Measurements from ENCODE around the gene GK2. TPM values are rescaled to one million over a fixed set of nuclear protein-coding genes. Genes with fewer than 3 reads are reported as not detected.

Gene GK2
- total RNA-seq, result not detected
- long read RNA-seq, donor 1, result 0 reads
- long read RNA-seq, donor 2, result 0 reads

- ATAC-seq, result no peak
- Histone ChIP-seq H3K4me3 (no peak within 1 kb of the TSS), H3K4me1 (ENCODE audit: low read depth) (no peaks in the 10 kb centered on the region), H3K9me3 (no peaks in the 10 kb centered on the region), H3K36me3 (ENCODE audit: low read depth) (no peaks in the 10 kb centered on the region)
- DNase-seq, result peak in 1 of 3 donors; percentile 37
- TF ChIP-seq CTCF (IDR thresholded peaks at IDR 0.05), result no peak
- intact Hi-C loops (cut with DNase I, micrococcal nuclease), result no loop called here
Measured at GRCh38 chr4:79408063-79408462, at the start of gene GK2. Gene GK2, minus strand, starts transcription at chr4:79408228. Its CDS starts 28 bp downstream, at chr4:79408200.

- Histone ChIP-seq H3K9me3 (no peaks in the 10 kb centered on the region), H3K36me3 (ENCODE audit: low read depth) (no peaks in the 10 kb centered on the region), H3K4me3 (no peak overlapping the region), H3K4me1 (ENCODE audit: low read depth) (no peaks in the 10 kb centered on the region)
- DNase-seq (no peak), ATAC-seq (no peak)
- no peak for TF ChIP-seq CTCF (IDR thresholded peaks at IDR 0.05)
- intact Hi-C loops (cut with DNase I, micrococcal nuclease), result no loop called here
Measured at GRCh38 chr4:79455216-79455615, 47.2 kb upstream of the GK2 start.

DNA sequence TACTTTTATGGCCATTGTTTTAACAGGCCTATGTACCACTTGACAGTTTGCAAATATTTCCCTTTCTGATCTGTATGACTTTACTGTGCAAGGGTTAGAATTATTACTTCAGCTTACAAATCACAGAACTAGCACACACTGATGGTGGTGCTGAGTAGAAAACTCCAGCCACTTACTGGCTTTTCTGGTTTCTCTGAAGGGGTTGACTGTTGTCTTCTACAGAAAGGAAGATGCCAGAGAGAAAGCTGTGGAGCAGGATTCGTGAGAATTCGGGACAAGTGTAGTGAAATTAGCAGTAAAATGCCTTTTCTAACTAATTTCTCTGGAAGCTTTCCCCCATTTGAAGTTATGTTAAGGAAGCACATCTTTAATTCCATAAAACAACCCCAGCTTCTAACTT, 46.6 kb upstream of the GK2 start:
- no peak overlapping the region for H3K4me3 ChIP-seq

GRCh38 chr4:79450053-79450452, 42.0 kb upstream of the GK2 start:
- Histone ChIP-seq H3K4me1 (ENCODE audit: low read depth) (no peaks in the 10 kb centered on the region), H3K36me3 (ENCODE audit: low read depth) (no peaks in the 10 kb centered on the region), H3K9me3 (no peaks in the 10 kb centered on the region), H3K4me3 (no peak overlapping the region)
- DNase-seq (no peak), ATAC-seq (no peak)
- intact Hi-C loops (cut with DNase I, micrococcal nuclease), result no loop called here
- TF ChIP-seq CTCF (IDR thresholded peaks at IDR 0.05), result no peak

More for the DNA sequence above, 46.6 kb upstream of the GK2 start:
- intact Hi-C loops (cut with DNase I, micrococcal nuclease), result no loop called here
- Histone ChIP-seq H3K4me1 (ENCODE audit: low read depth) (no peaks in the 10 kb centered on the region), H3K36me3 (ENCODE audit: low read depth) (no peaks in the 10 kb centered on the region), H3K9me3 (no peaks in the 10 kb centered on the region)
- ATAC-seq (no peak), DNase-seq (no peak)
- TF ChIP-seq CTCF (IDR thresholded peaks at IDR 0.05), result no peak

DNA sequence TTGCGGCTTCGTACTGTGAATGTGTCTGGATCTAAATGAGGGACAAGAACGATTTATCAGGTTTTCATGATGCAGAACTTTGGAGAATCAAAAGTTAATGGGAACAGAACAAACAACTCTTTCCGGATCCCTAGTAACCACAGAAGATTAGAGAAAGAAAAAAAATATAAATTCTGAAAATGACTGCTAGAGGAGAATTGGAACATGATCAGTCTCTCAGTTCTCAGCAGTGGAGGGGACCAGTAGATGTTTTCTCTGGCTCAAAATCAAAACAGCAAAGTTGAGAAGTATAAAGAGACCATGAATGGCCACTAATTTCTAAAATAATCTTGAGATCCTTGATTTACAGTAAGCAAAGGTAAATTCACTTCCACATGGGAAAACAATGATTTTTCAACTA, 38.1 kb upstream of the GK2 start:
- Histone ChIP-seq H3K4me3 (no peak overlapping the region), H3K9me3 (no peaks in the 10 kb centered on the region), H3K36me3 (ENCODE audit: low read depth) (no peaks in the 10 kb centered on the region), H3K4me1 (ENCODE audit: low read depth) (no peaks in the 10 kb centered on the region)
- DNase-seq, result no peak
- intact Hi-C loops (cut with DNase I, micrococcal nuclease), result no loop called here
- TF ChIP-seq CTCF (IDR thresholded peaks at IDR 0.05), result no peak
- no peak for ATAC-seq

GRCh38 chr4:79445371-79445781, 37.3 kb upstream of the GK2 start:
- intact Hi-C loops (cut with DNase I, micrococcal nuclease), result no loop called here
- Histone ChIP-seq H3K4me3 (no peak overlapping the region), H3K4me1 (ENCODE audit: low read depth) (no peaks in the 10 kb centered on the region), H3K36me3 (ENCODE audit: low read depth) (no peaks in the 10 kb centered on the region), H3K9me3 (no peaks in the 10 kb centered on the region)
- no peak for TF ChIP-seq CTCF (IDR thresholded peaks at IDR 0.05)
- no peak for DNase-seq
- ATAC-seq, result no peak

Data from mucosa of descending colon (tissue), 3 donors.